ENCODE data around the gene HOXA2.
A peak's percentile ranks its signal among the peaks of the same experiment; 100 is the strongest.

HOXA2 gene

GRCh38 chr7:27078616-27079233 lies 23.8 kb downstream of the HOXA2 start:
- DNase-seq (ENCODE audit: low read depth, low spot score) = no peak

- no peak for DNase-seq (ENCODE audit: low read depth, low spot score)
These were observed 29.4 kb downstream of the HOXA2 start for GRCh38 chr7:27073076-27073475.

- DNase-seq (ENCODE audit: low read depth, low spot score) = no peak
These were observed 30.7 kb downstream of the HOXA2 start for GRCh38 chr7:27071622-27072390.

- no peak for DNase-seq (ENCODE audit: low read depth, low spot score)
These were observed 34.2 kb downstream of the HOXA2 start for GRCh38 chr7:27068259-27068658.

- DNase-seq (ENCODE audit: low read depth, low spot score) = peak; percentile 8
These were observed 36.3 kb downstream of the HOXA2 start for GRCh38 chr7:27066148-27066547.

GRCh38 chr7:27065709-27066108 lies 36.8 kb downstream of the HOXA2 start:
- no peak for DNase-seq (ENCODE audit: low read depth, low spot score)

- no peak for DNase-seq (ENCODE audit: low read depth, low spot score)
These were observed 37.8 kb downstream of the HOXA2 start for GRCh38 chr7:27064661-27065060.

GRCh38 chr7:27064159-27064558 lies 38.3 kb downstream of the HOXA2 start:
- no peak for DNase-seq (ENCODE audit: low read depth, low spot score)

- DNase-seq (ENCODE audit: low read depth, low spot score) = no peak
These were observed 39.5 kb downstream of the HOXA2 start for GRCh38 chr7:27062946-27063345.

GRCh38 chr7:27053153-27053552 lies 49.3 kb downstream of the HOXA2 start:
- no peak for DNase-seq (ENCODE audit: low read depth, low spot score)

GRCh38 chr7:27051451-27051850 lies 51.0 kb downstream of the HOXA2 start:
- DNase-seq (ENCODE audit: low read depth, low spot score) = no peak

Data from astrocyte of the hippocampus (primary cell).